DMS53 (cell line): ENCODE measurements around the gene ADGRG7.
"Not testable (repeated sequence)": the region's sequence is repeated elsewhere in the genome, so short reads cannot be mapped to it uniquely, and the experiment has no call there.

Experiments
- DNase-seq: peaks from one replicate; lab custom pipeline; 2025; lab: John Stamatoyannopoulos, UW

Gene ADGRG7, protein sequence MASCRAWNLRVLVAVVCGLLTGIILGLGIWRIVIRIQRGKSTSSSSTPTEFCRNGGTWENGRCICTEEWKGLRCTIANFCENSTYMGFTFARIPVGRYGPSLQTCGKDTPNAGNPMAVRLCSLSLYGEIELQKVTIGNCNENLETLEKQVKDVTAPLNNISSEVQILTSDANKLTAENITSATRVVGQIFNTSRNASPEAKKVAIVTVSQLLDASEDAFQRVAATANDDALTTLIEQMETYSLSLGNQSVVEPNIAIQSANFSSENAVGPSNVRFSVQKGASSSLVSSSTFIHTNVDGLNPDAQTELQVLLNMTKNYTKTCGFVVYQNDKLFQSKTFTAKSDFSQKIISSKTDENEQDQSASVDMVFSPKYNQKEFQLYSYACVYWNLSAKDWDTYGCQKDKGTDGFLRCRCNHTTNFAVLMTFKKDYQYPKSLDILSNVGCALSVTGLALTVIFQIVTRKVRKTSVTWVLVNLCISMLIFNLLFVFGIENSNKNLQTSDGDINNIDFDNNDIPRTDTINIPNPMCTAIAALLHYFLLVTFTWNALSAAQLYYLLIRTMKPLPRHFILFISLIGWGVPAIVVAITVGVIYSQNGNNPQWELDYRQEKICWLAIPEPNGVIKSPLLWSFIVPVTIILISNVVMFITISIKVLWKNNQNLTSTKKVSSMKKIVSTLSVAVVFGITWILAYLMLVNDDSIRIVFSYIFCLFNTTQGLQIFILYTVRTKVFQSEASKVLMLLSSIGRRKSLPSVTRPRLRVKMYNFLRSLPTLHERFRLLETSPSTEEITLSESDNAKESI

DNA sequence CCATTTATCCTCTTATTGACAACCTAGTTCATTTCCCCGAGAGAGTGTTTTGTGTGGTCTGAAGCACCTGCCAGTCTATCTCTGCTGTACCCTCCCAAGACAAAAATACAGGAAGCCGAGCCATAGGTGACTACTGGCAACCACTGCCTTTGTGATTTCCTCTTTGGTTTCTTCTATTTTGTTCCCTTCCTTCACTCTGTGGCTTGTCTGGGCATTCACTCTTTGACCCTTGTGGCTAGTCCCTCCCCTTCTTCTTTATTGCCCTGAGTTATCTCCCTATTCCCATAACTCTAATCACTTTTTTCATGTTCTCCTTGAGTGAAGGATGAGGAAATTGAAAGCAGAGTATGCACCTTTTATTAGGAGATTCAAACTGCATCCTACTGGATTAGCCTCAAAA lies at the start of gene ADGRG7:
Gene ADGRG7, plus strand, starts transcription at position 297 of the 400 bp plus-strand sequence. CDS start 256 bp downstream, outside the sequence.
- no peak for DNase-seq

DNA sequence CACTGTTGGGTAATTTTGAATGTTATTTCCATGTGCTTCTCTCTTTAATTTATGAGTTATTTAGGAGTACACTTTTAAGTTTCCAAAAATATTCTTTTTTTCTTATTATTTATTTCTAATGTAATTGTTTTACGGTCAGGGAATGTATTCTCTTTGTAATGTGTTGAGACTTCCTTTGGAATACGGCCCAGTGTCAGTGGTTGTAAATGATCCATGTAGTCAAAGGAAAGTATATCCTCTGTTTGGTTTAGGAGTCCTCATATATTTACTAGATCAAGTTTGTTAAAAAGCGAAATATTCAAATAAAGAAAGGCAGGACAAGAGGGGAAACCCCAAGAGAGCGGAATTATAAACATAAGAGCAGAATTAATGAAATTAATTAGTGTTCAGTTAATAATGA lies 49.0 kb upstream of the ADGRG7 start:
- no peak for DNase-seq

DNA sequence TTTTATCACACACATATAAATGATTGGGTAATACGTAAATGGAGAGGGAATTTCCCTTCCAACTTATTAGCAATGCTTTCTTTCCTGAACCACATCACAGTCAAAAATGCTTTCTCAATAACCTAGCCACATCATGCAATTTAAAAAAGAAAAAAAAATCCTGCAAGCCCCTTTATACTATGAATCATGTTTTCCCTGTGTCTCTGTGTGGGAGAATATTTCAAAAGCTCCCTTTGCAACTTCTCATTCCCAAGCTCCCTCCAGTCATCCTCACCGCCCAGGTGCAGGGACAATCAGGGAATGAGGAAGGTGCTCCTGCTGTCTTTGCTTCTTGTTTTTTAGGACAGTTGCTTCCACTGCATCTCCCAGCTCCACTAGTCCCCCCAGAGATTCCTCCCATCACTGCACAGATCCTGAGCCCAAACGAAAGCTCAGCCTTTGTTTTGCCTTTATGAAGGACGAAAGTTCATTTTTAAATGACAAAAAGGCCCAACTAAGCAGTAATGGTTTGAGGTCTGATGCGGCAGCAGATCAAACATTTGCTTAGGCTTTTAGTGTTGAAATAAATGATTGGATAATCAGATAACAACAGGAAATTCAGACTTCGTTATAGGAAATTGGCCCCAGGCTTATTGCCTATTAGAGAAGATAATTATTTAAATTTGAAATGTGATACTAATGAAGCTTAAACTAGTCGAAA lies 47.8 kb upstream of the ADGRG7 start:
- DNase-seq, result no peak

DNA sequence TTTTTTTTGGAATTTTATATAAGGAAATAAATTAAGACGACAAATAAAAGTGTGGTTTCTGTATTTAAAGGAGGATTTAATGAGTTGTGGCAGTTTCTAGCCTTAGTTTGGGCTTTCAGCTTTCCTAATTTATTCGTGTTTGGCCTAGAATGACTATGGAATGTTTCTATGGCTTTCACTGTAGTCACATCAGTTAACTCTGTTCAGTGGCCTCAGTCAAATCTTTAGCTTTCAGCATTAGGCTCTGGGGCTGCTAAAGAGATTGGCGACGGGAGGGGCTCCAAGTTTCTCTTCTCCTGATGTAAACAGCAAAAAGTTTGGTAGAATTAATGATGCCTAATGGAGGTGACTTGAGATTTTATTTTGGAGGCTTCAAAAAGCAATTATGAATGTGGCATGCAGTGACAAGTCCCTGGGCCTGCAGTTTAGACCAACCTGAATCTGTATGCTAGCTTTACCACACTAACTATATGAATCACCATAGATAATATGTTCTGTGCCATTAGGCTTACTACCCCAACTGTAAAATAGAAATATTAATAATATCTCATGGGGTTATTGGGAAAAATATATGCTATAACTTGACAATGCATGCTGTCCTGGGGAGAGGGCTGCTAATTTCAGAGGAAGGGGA lies 47.1 kb upstream of the ADGRG7 start:
- DNase-seq, result no peak

DNA sequence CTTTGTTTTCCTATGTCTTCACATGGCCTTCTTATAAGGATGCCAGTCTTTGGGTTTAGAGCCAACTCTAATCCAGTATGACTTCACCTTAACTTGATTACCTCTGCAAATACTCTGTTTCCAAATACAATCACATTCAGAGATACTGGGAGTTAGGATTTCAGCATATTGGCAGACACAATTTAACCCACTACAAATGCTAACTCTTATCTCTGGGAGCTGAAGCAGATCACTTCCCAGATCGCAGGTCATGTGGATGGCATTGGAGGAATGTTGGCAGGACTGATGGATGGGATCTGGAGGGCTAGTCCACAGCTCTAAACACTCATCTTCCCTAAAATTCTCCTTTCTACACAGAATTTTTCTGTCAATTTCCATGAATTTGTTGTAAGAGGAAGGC lies 46.2 kb upstream of the ADGRG7 start:
- no peak for DNase-seq

DNA sequence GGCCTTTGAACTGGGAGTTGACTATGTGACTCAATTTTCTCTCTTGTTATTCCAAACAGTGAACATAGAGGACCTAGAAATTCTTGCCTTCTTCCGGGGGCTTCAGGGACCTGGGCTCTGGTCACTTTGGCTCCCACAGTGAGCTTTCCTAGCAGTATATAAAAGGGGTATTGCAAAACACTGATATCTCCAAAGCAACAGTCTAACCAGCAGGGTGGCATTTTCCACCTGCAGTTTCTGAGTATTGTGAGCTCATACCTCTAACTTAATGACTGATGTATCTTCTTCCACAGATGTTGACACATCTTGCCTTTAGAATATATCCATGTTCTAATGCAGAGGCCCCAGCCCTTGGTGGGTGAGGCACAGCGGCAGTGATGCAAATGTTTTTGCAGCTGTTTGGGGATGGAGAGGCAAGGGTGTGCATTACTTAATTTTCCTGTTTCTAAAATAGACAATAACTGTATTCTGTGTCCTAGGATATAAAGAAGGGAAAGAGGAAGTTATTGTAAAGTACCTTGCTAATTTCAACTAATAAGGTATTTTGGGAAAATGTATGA lies 45.7 kb upstream of the ADGRG7 start:
- DNase-seq, result no peak

DNA sequence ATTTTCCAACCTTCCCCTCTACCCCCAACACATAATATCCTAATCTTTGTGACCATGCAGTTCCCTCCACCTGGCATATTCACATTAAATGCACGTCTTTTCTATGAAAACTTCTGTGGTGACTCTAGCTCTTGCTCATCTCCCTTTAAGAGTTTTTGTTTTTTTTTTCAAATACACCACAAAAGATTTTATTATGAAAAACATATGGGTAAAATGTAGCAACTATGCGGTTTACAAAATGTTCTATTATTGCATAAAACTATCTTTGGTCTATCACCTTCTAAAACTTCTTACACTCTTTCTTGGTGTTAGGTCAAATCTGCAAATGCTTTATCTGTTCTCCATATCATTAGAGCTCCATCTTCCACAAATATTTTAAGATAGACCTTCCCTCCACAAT lies 38.6 kb upstream of the ADGRG7 start:
- DNase-seq, result no peak

DNA sequence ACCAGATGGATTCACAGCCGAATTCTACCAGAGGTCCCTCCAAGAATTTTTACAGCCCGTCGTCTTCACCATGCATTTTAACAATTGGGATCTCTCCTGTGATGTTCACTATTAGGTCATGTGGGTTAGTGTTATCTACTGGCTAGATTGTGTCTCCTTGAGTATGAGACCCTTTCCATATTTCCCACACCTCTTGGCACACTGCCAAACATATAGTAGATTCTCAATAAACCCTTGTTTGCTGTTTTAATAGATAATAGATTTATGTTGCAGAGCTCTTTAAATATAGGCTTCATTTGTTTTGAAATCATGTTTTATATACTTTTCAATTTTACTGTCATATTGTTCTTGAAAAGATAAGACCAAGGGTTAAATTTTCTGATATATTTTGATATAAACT lies 34.9 kb upstream of the ADGRG7 start:
- no peak for DNase-seq

DNA sequence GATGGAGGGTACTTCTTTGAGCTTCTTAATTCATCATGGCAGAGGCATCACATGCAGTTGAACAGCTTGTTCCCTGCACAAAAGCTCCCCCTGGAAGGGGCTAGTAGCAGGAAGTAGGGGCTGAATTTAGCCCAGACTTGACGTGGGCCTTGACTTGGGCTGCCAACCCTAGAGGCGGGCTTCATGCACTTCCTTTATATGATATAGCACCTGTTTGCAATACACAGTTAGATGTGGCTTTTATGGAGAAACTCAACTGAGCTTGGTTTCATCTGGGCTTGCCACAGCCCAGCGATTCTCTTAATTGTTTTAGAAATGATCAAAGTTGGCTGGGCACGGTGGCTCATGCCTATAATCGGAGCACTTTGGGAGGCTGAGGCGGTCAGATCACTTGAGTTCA lies 33.7 kb upstream of the ADGRG7 start:
- no peak for DNase-seq

DNA sequence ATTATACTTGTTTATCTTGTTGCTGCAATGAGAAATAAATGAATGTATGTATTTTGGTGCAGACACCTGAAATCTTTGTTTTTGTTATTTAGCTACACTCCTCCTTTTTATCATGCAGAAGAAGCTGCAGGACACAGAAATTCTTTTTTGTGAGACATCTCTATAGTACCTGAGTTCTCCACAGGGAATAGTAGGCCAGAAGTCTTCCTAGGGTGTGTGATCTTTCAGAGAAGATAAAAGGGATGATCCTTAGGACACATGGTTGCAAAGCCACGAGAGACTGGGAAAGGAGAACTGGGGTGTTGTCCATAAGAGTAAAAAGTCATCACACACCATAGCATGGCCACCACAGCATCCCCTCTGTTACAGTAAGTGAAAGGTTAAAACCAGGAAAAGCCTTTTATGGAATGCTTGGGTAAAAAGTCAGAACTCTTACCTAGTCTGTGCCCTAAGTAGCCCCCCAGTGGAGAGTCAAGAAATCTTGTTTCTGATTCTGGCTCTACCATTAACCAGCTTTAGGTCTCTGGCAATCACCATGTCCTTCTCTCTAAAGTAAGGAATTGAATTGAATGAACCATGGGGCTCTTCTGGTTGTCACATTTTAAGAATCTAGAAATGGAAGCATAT lies 31.9 kb upstream of the ADGRG7 start:
- DNase-seq, result no peak

DNA sequence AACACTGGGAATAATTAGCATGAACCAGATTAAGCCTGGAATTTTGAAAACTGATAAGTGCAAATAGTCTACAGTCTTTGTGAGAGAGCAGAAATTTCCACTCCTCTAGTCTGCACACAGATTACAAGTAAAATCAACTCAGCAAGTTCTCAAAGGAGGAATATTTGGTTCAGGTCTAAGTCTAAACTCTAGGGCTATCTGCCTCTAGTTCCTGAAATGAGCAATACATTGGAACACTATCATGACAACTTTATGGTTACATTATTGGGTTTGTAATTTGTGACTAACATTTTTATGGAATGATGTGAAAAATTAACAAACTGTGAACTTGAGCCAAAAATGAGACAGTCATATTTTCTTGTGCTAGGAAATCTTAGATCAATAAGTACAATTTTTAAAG lies 30.8 kb upstream of the ADGRG7 start:
- no peak for DNase-seq

DNA sequence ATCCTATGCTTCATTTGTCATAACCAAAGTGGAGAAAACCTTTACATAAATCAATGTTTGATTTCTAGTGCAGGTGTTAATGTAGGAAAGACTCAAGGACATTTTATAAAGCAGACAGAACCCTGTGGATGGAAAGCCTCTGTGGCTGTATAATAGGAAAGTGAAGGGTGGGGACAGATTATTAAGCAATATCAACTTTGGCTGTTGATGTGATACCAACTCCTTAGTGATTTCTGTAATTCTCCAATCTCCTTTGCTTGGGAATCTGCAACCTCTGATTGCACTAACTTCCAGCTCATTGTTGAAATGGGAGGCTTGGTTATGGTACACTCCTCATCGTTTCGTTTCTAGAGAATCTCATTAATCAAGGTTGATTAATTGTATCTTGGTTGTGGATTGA lies 29.3 kb upstream of the ADGRG7 start:
- no peak for DNase-seq

DNA sequence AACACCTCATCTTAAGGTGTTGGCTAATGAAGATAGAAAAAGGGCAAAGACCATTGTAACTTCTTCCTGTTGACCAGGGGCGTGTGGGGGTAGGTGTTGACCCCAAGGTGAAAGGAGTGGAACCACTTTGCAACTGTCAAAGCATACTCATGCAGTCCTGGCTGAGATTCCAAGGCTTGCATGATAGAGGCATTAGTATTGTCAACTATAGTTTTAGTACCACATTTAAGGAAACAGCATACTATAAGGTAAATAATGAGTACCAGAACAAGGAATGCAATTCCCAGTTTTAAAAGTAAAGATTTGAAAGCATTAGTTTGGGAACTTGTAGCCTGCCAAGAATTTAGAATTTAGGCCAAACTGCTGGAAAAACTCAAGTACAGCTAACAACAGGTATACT lies 27.8 kb upstream of the ADGRG7 start:
- DNase-seq, result no peak

DNA sequence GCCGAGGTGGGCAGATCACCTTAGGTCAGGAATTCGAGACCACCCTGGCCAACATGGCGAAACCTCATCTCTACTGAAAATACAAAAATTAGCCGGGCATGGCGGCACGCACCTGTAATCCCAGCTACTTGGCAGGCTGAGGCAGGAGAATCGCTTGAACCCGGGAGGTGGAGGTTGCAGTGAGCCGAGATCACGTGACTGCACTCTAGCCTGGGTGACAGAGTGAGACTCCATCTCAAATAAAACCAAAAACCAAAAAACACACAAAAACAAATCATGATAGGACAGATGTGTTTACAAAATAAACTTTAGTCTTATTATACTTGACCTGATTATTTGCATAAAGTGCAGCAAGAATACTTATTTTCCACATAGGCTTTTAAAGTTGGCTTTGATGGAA lies 27.2 kb upstream of the ADGRG7 start:
- DNase-seq, result not testable (repeated sequence)

DNA sequence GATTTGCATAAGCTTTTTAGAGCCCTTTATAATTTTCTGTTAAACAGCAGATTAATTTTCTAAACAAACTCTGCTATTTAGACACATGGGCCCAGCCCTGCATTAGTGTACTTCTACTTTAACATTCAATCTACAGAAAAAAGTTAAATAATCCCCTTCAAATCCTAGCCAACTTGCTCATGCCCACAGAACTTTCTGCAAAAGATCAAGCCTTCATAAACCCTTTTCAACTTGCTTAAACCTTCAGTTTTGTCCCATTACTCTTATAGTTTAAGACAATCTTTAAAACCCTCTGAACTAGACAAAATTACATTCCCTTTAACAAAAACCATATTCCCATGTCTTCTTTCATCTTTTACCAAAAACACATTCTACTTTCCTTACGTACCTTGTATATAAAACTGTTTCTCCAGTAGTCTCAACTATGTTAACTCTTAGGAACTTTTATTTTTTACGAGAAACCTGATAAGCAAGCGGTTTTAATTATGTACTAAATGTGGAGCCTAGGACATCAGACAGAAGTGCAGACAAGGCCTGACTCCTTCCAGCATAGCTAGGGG lies 25.2 kb upstream of the ADGRG7 start:
- no peak for DNase-seq

DNA sequence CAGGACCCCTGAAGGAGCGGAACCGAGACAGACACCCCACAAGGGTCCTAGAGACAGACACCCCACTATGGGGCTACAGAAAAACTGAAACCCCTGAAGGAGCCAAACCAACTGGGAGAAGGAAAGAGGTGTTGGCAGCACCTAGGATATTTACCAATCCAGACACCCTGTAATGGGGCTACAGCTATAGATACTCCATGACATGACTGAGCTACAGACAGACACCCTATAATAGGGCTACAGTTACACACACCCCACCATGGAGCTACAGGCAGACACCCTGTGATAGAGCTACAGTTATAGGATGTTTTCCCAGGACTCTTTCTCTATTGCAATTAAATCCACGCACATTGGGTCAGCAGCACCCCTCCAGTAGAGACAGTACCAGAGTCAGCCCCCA lies 22.6 kb upstream of the ADGRG7 start:
- no peak for DNase-seq

DNA sequence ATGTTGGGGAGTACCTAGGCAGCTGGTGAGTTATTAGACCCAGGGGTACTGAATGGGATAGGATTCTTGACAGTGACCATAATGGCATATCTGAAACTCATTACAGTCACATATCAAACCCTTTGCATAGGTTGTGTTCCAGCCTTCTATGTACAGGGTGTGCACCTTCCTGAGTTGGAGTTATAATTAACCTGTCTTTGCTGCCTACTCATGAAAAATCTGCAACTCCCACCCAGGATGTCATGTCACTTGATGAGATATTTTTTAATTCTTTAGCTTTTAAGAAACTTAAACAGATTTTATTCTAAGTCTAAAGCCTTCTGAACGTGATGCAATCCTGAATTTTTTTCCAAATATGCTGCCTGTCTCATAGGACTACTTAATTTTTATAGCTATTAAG lies 21.1 kb upstream of the ADGRG7 start:
- DNase-seq, result no peak

DNA sequence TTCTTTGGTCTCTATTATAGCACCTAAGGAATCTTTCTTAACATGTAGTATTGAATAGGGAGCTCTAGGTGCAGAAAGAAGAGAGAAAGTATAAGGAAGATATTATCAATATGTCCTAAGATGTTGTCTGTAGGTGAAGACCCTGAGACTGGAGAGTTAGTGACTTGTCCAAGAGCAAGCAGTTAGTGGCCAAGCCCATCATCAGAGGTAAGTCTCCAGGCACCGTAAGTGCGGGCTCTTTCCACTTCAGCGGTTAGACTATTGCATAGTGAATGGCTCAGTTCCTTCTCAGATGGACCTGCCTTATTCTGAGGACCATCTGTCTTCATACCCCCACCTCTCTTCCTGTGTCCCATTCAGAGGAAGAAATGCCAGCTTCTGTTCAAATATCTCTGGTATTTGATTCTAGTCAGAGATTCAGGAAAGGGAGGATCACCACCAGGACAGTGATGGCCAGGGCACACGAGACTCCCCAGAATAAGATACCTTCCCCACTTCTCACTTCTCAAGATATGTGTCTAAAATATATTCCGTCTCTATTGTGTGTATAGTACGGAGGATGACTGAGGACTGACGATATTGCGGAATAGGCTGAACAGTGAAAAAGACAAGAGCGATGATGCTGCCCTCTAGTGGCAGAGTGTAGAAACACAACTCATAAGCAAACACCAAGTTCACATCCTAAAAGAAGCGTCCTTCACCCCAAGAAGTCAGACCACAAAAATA lies 19.1 kb upstream of the ADGRG7 start:
- DNase-seq, result peak; percentile 67

DNA sequence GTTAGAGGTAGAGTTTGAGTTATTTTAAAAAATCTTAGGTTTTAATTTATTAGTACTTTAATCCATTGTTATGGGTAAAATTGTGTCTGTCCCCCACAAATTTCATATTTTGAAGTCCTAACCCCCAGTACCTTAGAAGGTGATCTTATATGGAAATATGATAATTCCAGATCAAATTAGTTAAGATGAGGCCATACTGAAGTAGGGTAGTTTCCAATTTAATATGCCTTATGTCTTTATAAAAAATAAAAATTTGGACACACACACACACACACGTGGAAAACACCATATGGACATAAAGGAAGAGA lies 18.6 kb upstream of the ADGRG7 start:
- no peak for DNase-seq

DNA sequence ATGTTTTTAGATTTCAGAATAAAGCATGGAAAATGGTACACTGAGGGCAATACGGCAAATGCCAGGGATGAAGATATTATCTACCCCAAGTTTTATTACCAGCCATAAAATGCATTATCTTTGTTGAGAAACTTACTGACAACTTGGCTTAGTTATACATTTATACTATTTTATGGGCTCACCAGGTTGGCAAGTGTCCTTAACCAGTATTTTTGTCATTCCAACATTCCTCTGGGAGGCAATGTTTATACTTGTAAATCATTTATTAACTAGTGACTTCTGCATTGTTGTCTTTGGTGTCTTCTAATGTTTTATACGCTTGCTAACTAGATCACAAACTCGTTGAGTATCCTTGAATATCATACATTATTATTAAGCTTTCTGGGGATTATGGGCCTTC lies 18.0 kb upstream of the ADGRG7 start:
- no peak for DNase-seq
